ENCODE measurements around the gene UMODL1.

DNA sequence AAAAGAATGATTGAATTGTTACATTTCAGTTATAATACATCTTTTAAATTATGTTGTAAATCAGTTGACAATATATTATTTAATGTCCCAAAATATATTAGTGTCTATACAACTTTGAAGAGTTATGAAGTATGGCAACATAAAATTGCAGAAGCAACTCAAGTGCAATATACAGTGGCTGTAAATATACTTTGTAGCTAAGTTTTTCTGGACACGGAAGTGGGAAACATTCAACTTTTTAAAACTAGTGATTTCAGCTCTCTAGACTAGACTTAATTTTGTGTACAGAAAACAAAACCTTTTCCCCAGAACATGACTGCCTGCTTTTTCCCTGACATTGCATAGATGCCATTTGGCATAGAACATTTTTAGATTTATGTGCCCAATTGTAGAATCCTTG is 118.3 kb downstream of the UMODL1 start:
- TF ChIP-seq ZNF274 (CRISPR knock-in tag; IDR thresholded peaks at IDR 0.05) (no peak), NCOA2 (CRISPR knock-in tag; IDR thresholded peaks at IDR 0.05) (no peak), CTCF (CRISPR knock-in tag; IDR thresholded peaks at IDR 0.05) (no peak), KDM5A (IDR thresholded peaks at IDR 0.05; ENCODE audit: borderline replicate concordance, low read length) (no peak), ATF1 (CRISPR knock-in tag; IDR thresholded peaks at IDR 0.05) (no peak), ZNF883 (CRISPR knock-in tag; IDR thresholded peaks at IDR 0.05; ENCODE audit: not compliant biosample characterization) (no peak), ZBTB21 (CRISPR knock-in tag; IDR thresholded peaks at IDR 0.05) (no peak), ZNF138 (CRISPR knock-in tag; IDR thresholded peaks at IDR 0.05; ENCODE audit: low read depth) (no peak), BRF2 (CRISPR knock-in tag; IDR thresholded peaks at IDR 0.05) (no peak), ELK4 (CRISPR knock-in tag; IDR thresholded peaks at IDR 0.05; ENCODE audit: borderline replicate concordance) (no peak), ZNF24 (IDR thresholded peaks at IDR 0.05) (no peak), GABPA (IDR thresholded peaks at IDR 0.05; ENCODE audit: low read depth, low read length) (no peak), GABPA (CRISPR knock-in tag; IDR thresholded peaks at IDR 0.05; ENCODE audit: low read depth) (no peak)
